ENCODE data around the gene MSRB2.

DNA sequence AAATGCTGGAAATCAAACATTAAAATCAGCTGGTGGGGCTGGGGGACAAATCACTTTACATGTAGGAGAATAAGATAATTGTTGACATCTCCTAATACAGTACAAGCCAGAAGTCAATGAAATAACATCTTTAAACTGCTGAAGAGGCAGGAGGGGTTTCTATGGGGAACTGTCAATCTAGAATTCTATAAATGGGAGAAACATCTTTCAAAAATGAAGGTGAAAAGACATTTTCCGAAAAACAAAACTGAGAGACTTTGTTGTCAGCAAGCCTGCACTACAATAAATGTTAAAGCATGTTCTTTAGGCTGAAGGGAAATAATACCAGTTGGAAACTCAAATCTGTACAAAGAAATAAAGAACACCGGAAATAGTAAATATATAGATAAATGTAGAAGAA lies 17.3 kb upstream of the MSRB2 start:
- TF ChIP-seq, protein P1, sequence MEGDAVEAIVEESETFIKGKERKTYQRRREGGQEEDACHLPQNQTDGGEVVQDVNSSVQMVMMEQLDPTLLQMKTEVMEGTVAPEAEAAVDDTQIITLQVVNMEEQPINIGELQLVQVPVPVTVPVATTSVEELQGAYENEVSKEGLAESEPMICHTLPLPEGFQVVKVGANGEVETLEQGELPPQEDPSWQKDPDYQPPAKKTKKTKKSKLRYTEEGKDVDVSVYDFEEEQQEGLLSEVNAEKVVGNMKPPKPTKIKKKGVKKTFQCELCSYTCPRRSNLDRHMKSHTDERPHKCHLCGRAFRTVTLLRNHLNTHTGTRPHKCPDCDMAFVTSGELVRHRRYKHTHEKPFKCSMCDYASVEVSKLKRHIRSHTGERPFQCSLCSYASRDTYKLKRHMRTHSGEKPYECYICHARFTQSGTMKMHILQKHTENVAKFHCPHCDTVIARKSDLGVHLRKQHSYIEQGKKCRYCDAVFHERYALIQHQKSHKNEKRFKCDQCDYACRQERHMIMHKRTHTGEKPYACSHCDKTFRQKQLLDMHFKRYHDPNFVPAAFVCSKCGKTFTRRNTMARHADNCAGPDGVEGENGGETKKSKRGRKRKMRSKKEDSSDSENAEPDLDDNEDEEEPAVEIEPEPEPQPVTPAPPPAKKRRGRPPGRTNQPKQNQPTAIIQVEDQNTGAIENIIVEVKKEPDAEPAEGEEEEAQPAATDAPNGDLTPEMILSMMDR (IDR thresholded peaks at IDR 0.05) = no peak
- TF ChIP-seq EZH2 (IDR thresholded peaks at IDR 0.05; ENCODE audit: borderline replicate concordance, insufficient read depth, low read depth, low read length, poor library complexity, severe bottlenecking) = no peak
